Upper lobe of left lung (tissue), 4 donors: ENCODE results near the gene KCNIP3.

Experiments used
- CTCF ChIP-seq, 6 experiments: fragments of 450-650 bp in 4 of 6; fragments of 200-600 bp in 2 of 6; sonication (generic) in 2 of 6; IDR thresholded peaks; one replicate each; pipeline ENCODE4 v1.5.1; 2016 to 2019; ENCODE audit warnings: antibody characterized with exemption in 6 of 6
- POLR2AphosphoS5 ChIP-seq, 2 donors: sonication (generic); formaldehyde crosslinking; IDR thresholded peaks; one replicate each; pipeline ENCODE4 v1.5.1; 2017; ENCODE audit warnings: antibody characterized with exemption in 2 of 2

DNA sequence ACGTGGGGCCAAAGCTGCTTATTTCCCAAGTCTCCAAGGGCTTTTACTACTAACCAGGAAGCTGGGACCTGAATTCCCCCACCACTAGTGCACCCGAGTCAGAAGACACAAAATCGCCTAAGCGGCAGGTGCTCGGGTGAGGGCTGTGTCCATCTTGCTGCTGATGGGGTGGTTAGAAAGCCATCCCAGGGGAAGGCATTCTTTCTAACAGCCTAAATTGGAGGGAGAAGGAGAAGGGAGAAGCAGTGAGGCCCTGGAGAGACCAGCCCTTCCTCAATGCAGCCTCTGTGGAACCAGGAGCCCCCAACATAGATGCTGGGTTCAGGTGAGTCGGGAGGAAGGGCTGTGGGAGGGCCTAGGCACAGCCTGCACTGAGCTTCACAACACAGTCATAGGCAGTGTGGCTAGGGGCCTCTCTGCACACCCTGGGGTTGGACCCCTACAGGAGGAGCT, 24.8 kb upstream of the KCNIP3 start:
- no peak for TF ChIP-seq POLR2AphosphoS5 (IDR thresholded peaks at IDR 0.05)
- no peak for TF ChIP-seq CTCF (IDR thresholded peaks at IDR 0.05)
